ENCODE measurements around the gene TDP2.
"Not testable (repeated sequence)": the region's sequence is repeated elsewhere in the genome, so short reads cannot be mapped to it uniquely, and the experiment has no call there.

Gene TDP2

DNA sequence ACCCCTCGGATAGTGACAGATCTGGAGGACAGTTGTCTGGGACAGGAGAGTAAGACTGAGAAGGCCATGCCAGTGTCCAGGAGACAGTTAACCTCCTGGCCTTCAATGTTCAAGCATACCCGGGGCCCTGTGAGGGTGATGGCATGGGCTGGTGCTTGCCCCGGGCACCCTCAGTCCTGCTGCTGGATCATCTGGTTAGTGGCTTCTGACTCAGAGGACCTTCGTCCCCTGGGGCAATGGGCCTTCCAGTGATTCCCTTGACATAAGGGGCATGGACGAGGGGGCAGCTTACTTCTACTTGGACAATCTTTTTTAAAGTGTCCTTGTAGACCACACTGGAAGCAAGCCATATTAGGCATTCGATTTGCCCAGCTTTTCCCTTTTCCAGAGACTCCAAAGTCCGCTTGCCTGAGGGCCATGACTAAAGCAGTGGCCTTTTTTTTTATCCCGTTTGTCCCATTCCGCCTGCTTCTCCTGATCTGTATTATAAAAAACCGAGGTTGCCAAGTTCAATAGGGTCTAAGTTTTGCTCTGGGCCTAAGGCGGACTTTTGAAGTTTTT lies 12.2 kb upstream of the TDP2 start:
- not testable (repeated sequence) for DNase-seq

GRCh38 chr6:24673625-24674024 lies 6.9 kb upstream of the TDP2 start:
- DNase-seq, result no peak

DNA sequence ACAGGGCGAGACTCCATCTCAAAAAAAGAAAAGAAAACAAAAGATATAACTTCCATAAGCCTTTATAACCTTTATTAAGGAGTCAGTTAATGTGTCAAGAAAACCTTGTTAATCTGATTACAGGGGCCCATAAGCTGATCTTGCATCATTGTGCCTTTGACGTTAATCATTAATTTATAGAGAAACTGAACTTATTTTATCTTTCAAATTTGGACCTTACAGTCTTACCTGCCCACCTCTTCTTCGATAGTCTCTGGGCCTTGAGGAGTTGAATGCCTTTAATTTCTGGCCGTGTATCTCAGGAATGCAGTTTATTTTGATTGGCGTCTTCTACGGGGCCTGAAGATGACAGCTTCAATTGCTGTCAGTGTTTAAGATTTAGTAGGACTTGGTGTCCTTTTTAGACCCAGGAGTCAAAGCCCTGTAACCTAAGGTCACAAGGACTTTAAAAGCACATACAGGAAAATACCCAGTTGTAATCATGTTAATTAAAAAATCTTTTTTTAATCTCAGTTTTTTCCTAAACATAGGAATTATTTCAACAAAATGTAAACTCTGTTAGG lies 6.0 kb upstream of the TDP2 start:
- DNase-seq, result no peak

DNA sequence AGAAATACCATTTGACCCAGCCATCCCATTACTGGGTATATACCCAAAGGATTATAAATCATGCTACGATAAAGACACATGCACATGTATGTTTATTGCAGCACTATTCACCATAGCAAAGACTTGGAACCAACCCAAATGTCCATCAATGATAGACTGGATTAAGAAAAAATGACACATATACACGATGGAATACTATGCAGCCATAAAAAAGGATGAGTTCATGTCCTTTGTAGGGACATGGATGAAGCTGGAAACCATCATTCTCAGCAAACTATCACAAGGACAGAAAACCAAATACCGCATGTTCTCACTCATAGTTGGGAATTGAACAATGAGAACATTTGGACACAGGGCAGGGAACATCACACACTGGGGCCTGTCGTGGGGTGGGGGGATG lies 4.4 kb upstream of the TDP2 start:
- not testable (repeated sequence) for DNase-seq

GRCh38 chr6:24670492-24670891 lies 3.8 kb upstream of the TDP2 start:
- DNase-seq, result not testable (repeated sequence)

DNA sequence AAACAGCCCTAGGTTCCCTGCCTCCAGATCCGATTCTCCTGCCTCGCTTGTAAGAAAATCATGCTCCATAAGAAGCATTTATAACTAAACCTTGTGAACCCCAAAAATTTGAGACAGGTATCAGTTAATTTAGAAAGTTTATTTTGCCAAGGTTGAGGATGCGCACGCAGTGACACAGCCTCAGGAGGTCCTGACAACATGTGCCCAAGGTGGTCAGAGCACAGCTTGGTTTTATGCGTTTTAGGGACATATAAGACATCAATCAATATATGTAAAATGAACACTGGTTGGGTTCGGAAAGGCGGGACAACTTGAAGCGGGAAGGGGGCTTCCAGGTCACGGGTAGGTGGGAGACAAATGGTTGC lies 2.3 kb upstream of the TDP2 start:
- no peak for DNase-seq

DNA sequence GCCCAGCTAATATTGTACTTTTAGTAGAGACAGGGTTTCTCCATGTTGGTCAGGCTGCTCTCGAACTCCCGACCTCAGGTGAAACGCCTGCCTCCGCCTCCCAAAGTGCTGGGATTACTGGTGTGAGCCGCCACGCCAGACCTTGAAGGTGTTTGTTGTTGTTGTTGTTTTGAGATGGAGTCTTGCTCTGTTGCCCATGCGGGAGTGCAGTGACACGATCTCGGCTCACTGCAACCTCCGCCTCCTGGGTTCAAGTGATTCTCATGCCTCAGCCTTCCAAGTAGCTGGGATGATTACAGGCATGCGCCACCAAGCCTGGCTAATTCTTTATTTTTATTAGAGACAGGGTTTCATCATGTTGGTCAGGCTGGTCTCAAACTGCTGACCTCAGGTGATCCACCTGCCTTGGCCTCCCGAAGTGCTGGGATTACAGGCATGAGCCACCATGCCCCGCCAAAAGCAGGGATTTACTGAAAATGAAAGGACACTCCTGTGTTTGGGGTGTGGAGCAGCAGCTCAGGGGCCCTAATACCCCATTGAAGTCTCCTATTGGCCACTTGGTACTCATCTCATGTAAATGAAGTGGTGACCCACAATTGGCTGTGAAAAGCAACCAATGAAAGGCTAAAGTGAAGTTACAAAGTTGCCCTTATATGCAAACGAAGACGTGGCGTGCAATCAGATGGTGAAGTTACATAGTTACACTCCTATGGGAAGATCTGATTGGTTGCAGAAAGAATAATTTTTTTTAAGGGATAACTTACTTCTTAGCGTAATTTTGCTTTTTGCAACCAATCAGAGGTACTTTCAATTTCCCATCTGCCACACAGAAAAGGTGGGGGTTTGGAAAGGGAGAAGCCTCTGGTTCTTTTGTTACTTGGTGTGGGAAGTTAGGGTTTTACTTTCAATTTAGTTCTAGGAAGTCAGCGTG lies 1.6 kb upstream of the TDP2 start:
- DNase-seq, result not testable (repeated sequence)

- no peak for DNase-seq
Measured at GRCh38 chr6:24667378-24667803, 692 bp upstream of the TDP2 start.

DNA sequence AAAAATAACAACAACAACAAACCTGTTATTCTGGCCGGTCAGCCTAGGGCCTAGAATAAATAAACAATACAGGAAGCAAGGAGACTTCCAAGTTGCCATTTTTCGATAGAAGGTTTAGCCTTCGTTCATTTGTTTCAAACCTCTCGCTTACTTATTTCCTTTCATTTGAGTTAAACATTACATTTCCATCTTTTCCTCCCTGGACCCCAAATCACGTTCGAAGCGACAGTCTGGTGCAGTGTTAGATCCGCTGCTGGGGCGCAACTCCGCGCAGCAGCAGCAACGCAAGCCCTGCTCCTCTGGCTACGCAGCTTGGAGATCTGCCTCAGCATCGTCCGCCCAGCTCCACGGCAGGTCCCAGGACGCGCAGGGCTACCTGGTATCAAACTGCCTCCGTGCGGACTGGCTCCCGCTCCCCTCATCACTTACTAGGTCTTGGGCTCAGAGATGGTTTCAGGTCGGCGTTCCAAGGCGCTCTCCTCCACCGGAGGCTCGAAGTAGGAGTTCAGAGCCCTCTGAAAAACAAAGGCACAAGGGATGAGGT lies 530 bp downstream of the TDP2 start:
- DNase-seq, result peak in 2 of 4 experiments; percentile 41 to 43

GRCh38 chr6:24664046-24664987 lies 2.4 kb downstream of the TDP2 start:
- DNase-seq, result no peak

- DNase-seq, result no peak
Measured at GRCh38 chr6:24663189-24663588, 3.5 kb downstream of the TDP2 start.

DNA sequence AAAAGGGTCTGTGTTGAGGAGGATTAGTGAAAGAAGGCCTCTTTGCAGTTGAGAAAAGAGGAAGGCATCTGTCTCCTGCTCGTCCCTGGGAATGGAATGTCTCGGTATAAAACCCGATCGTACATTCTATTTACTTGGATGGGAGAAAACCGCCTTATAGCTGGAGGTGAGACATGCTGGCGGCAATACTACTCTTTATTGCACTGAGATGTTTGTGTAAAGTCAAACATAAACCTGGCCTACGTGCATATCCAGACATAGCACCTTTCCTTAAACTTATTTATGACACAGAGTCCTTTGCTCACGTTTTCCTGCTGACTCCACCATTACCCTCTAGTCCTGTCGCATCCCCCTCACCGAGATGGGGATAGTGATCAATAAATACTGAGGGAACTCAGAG lies 4.5 kb downstream of the TDP2 start:
- no peak for DNase-seq

DNA sequence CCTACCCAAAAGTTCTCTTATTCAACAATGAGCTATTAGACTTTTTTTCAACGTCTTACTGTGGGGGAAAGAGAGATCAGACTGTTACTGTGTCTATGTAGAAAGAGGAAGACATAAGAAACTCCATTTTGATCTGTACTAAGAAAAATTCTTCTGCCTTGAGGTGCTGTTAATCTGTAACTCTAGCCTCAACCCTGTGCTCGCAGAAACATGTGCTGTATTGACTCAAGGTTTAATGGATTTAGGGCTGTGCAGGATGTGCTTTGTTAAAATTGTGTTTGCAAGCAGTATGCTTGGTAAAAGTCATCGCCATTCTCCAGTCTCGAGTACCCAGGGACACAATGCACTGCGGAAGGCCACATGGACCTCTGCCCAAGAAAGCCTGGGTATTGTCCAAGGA lies 4.9 kb downstream of the TDP2 start:
- not testable (repeated sequence) for DNase-seq

GRCh38 chr6:24660105-24660504 lies 6.6 kb downstream of the TDP2 start:
- no peak for DNase-seq

DNA sequence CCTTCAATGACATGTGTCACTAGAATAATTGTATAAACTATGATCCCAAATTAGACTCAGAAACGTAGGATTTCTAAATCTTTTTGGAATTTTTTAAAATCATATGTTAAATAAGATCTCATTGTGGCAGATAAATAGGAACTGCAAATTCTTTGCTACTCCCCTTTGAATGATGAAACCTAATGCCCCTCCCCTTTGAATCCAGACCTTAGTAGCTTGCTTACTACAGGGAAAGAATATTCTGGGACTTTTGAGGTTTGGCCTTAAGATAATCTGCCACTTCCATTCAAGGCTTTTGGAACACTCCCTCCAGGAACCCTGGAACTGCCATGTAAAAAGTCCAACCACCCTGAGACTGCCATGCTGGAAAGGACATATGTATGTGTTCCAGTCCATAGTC lies 7.1 kb downstream of the TDP2 start:
- no peak for DNase-seq

- DNase-seq, result no peak
Measured at GRCh38 chr6:24658573-24659560, 7.8 kb downstream of the TDP2 start.

DNA sequence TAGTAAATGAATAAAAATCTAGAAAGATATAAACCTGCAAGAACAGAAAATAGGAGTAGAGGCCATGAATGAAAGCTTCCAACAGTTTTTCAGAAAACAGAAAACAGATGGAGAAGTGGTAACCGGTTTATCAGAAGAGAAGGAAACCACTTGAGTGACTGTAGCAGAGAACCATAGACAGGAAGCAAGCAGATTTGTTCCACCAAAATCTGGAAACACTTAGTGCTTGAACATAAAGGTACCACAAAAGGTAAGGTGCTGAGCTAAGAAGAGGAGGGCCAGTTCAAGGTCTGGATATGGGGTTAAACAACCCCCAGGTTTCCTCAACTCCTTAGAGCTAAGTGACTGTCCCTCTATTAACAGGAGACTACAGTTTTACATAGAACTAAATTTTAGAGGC lies 11.5 kb downstream of the TDP2 start:
- DNase-seq, result no peak

DNA sequence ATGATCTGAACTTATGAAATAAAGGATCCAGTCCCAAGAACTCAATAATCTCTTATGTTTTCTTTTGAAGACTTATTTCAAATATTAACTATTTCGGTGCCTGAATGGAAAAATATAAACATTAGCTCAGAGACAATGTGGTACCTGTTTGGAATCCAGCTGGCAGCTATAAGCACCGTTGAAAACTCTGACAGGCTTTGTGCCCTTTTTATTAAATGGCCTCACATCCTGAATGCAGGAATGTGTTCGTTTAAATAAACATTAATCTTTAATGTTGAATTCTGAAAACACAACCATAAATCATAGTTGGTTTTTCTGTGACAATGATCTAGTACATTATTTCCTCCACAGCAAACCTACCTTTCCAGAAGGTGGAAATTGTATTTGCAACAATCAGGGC lies 16.3 kb downstream of the TDP2 start:
- no peak for DNase-seq

GRCh38 chr6:24649691-24650090 lies 17.0 kb downstream of the TDP2 start:
- no peak for DNase-seq

DNA sequence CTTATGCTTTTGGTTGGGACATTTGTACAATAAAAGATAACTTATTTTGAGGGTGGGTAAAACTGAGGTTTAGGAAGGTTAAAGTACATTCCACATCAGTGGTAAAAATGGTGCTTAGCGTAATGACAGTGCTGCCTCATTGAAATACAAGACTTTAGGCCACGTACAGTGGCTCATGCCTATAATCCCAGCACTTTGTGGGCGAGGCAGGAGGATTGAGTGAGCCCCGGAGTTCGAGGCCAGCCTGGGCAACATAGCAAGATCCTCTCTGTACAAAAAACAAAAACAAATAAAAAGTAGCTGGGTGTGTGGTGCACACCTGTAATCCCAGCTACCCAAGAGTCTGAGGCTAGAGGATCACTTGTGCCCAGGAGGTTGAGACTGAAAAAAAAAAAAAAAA lies 18.4 kb downstream of the TDP2 start:
- DNase-seq, result no peak

- DNase-seq, result no peak
Measured at GRCh38 chr6:24646771-24647170, 19.9 kb downstream of the TDP2 start.
